Measurements from ENCODE around the gene BLOC1S1. TPM values are rescaled to one million over a fixed set of nuclear protein-coding genes. Genes with fewer than 3 reads are reported as not detected.

Gene BLOC1S1
- total RNA-seq, 1 donor from 2014 or later: 57.2 TPM

- TF ChIP-seq CTCF (IDR thresholded peaks at IDR 0.05): no peak
- intact Hi-C loops (cut with DNase I): no loop called here
- Histone ChIP-seq H3K36me3 (peaks cover 73 to 76% of the 10 kb centered on the region in 2 donors), H3K9me3 (no peaks in the 10 kb centered on the region), H3K27ac (no peak overlapping the region), H3K4me1 (no peaks in the 10 kb centered on the region), H3K4me3 (no peak overlapping the region), H3K27me3 (no peaks in the 10 kb centered on the region)
- peak in 1 of 2 donors; percentile 53 for DNase-seq (ENCODE audit: low spot score in 2 of 2)
These were observed 26.9 kb upstream of the BLOC1S1 start for GRCh38 chr12:55688716-55689655.

GRCh38 chr12:55692631-55693322, 23.1 kb upstream of the BLOC1S1 start:
- H3K27me3 ChIP-seq: no peaks in the 10 kb centered on the region
- no peaks in the 10 kb centered on the region for H3K4me1 ChIP-seq
- no peak overlapping the region for H3K4me3 ChIP-seq
- H3K36me3 ChIP-seq: peaks cover 83 to 84% of the 10 kb centered on the region in 2 donors
- intact Hi-C loops (cut with DNase I): no loop called here
- H3K9me3 ChIP-seq: no peaks in the 10 kb centered on the region
- TF ChIP-seq CTCF (IDR thresholded peaks at IDR 0.05): no peak
- peak in 1 of 2 donors; percentile 54 for DNase-seq (ENCODE audit: low spot score in 2 of 2)
- no peak overlapping the region for H3K27ac ChIP-seq

- intact Hi-C loops (cut with DNase I): no loop called here
- Histone ChIP-seq H3K4me3 (no peak overlapping the region), H3K27me3 (no peaks in the 10 kb centered on the region), H3K9me3 (no peaks in the 10 kb centered on the region), H3K4me1 (no peaks in the 10 kb centered on the region), H3K36me3 (peaks cover 83 to 85% of the 10 kb centered on the region in 2 donors), H3K27ac (no peak overlapping the region)
- peak in 1 of 2 donors; percentile 54 for DNase-seq (ENCODE audit: low spot score in 2 of 2)
- no peak for TF ChIP-seq CTCF (IDR thresholded peaks at IDR 0.05)
These were observed 22.3 kb upstream of the BLOC1S1 start for GRCh38 chr12:55693323-55694187.

GRCh38 chr12:55694188-55694515, 21.7 kb upstream of the BLOC1S1 start:
- no peaks in the 10 kb centered on the region for H3K9me3 ChIP-seq
- H3K27ac ChIP-seq: no peak overlapping the region
- intact Hi-C loops (cut with DNase I): no loop called here
- H3K27me3 ChIP-seq: no peaks in the 10 kb centered on the region
- H3K4me3 ChIP-seq: no peak overlapping the region
- no peaks in the 10 kb centered on the region for H3K4me1 ChIP-seq
- peaks cover 83 to 85% of the 10 kb centered on the region in 2 donors for H3K36me3 ChIP-seq
- no peak for DNase-seq (ENCODE audit: low spot score in 2 of 2)
- TF ChIP-seq CTCF (IDR thresholded peaks at IDR 0.05): no peak

- H3K36me3 ChIP-seq: peaks cover 86 to 87% of the 10 kb centered on the region in 2 donors
- H3K27me3 ChIP-seq: no peaks in the 10 kb centered on the region
- no peak for DNase-seq (ENCODE audit: low spot score in 2 of 2)
- H3K4me3 ChIP-seq: no peak overlapping the region
- intact Hi-C loops (cut with DNase I): no loop called here
- no peaks in the 10 kb centered on the region for H3K9me3 ChIP-seq
- no peak overlapping the region for H3K27ac ChIP-seq
- H3K4me1 ChIP-seq: no peaks in the 10 kb centered on the region
- no peak for TF ChIP-seq CTCF (IDR thresholded peaks at IDR 0.05)
These were observed 21.2 kb upstream of the BLOC1S1 start for GRCh38 chr12:55694651-55695050.
